ENCODE measurements around the gene VPS13A.
A peak's percentile ranks its signal among the peaks of the same experiment; 100 is the strongest.

GRCh38 chr9:77215874-77216273, 38.5 kb downstream of the VPS13A start:
- TF ChIP-seq ELF1 (CRISPR knock-in tag; IDR thresholded peaks at IDR 0.05) (no peak), STAT6 (CRISPR knock-in tag; IDR thresholded peaks at IDR 0.05; ENCODE audit: borderline replicate concordance) (no peak), ZNF749 (CRISPR knock-in tag; IDR thresholded peaks at IDR 0.05; ENCODE audit: borderline replicate concordance) (no peak), SUZ12 (IDR thresholded peaks at IDR 0.05; ENCODE audit: low read depth, low read length) (no peak), EZH2 (conservative IDR thresholded peaks at IDR 0.05; ENCODE audit: low read depth, low read length) (no peak), ZFAT (CRISPR knock-in tag; conservative IDR thresholded peaks at IDR 0.05) (no peak), CTCF (CRISPR knock-in tag; IDR thresholded peaks at IDR 0.05) (peak; percentile 30), ZNF644 (CRISPR knock-in tag; IDR thresholded peaks at IDR 0.05; ENCODE audit: low read depth) (no peak), SIN3A (IDR thresholded peaks at IDR 0.05; ENCODE audit: borderline replicate concordance, low read depth, low read length) (no peak)
- TF ChIP-seq, protein P1, sequence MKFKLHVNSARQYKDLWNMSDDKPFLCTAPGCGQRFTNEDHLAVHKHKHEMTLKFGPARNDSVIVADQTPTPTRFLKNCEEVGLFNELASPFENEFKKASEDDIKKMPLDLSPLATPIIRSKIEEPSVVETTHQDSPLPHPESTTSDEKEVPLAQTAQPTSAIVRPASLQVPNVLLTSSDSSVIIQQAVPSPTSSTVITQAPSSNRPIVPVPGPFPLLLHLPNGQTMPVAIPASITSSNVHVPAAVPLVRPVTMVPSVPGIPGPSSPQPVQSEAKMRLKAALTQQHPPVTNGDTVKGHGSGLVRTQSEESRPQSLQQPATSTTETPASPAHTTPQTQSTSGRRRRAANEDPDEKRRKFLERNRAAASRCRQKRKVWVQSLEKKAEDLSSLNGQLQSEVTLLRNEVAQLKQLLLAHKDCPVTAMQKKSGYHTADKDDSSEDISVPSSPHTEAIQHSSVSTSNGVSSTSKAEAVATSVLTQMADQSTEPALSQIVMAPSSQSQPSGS (CRISPR knock-in tag; IDR thresholded peaks at IDR 0.05): no peak

Measured in HepG2 (cell line).